Fibroblast of skin of left quadriceps (primary cell): Measurements from ENCODE around the gene ATP8A2.

Experiments
- DNase-seq, 2 experiments: peaks; one replicate each; pipeline ENCODE4 v3.0.0-alpha.2; 2013; ENCODE audit warnings: low read depth in 2 of 2

The ATP8A2 gene

GRCh38 chr13:25847635-25848626 is 476.2 kb downstream of the ATP8A2 start:
- no peak for DNase-seq

GRCh38 chr13:25848812-25849745 is 477.3 kb downstream of the ATP8A2 start:
- DNase-seq, result peak; percentile 5 to 11

- no peak for DNase-seq
Measured at GRCh38 chr13:25857830-25858229, 486.1 kb downstream of the ATP8A2 start.

GRCh38 chr13:25859528-25859927 is 487.8 kb downstream of the ATP8A2 start:
- DNase-seq, result no peak

GRCh38 chr13:25860265-25860664 is 488.5 kb downstream of the ATP8A2 start:
- DNase-seq, result no peak

- DNase-seq, result peak; percentile 12 to 31
Measured at GRCh38 chr13:25860862-25861261, 489.1 kb downstream of the ATP8A2 start.

- no peak for DNase-seq
Measured at GRCh38 chr13:25862156-25862555, 490.4 kb downstream of the ATP8A2 start.

- DNase-seq, result no peak
Measured at GRCh38 chr13:25864116-25864515, 492.3 kb downstream of the ATP8A2 start.

- DNase-seq, result no peak
Measured at GRCh38 chr13:25864936-25865335, 493.2 kb downstream of the ATP8A2 start.

- DNase-seq, result no peak
Measured at GRCh38 chr13:25865391-25865790, 493.6 kb downstream of the ATP8A2 start.

GRCh38 chr13:25867038-25867437 is 495.3 kb downstream of the ATP8A2 start:
- no peak for DNase-seq

GRCh38 chr13:25868490-25868889 is 496.7 kb downstream of the ATP8A2 start:
- no peak for DNase-seq

GRCh38 chr13:25869941-25870340 is 498.2 kb downstream of the ATP8A2 start:
- DNase-seq, result no peak

- no peak for DNase-seq
Measured at GRCh38 chr13:25871389-25872125, 499.8 kb downstream of the ATP8A2 start.

- DNase-seq, result no peak
Measured at GRCh38 chr13:25872481-25873241, 500.9 kb downstream of the ATP8A2 start.

- DNase-seq, result no peak
Measured at GRCh38 chr13:25873242-25873612, 501.5 kb downstream of the ATP8A2 start.

- DNase-seq, result no peak
Measured at GRCh38 chr13:25874064-25874737, 502.4 kb downstream of the ATP8A2 start.

- no peak for DNase-seq
Measured at GRCh38 chr13:25874907-25875306, 503.1 kb downstream of the ATP8A2 start.

GRCh38 chr13:25876247-25876646 is 504.5 kb downstream of the ATP8A2 start:
- DNase-seq, result no peak

- DNase-seq, result no peak
Measured at GRCh38 chr13:25879466-25879865, 507.7 kb downstream of the ATP8A2 start.
